ENCODE results near the gene YDJC.

YDJC gene

GRCh38 chr22:21635771-21636510 lies 6.1 kb upstream of the YDJC start:
- Histone ChIP-seq H4K20me1 (ENCODE audit: insufficient read depth, low read length) (peaks cover 3% of the 10 kb centered on the region; the same call in 1 of the 2 replicates), H3K4me2 (ENCODE audit: insufficient read depth, low read length) (no peak overlapping the region), H3K9ac (ENCODE audit: low read depth, low read length) (no peak overlapping the region), H3K4me1 (ENCODE audit: insufficient read depth, low read length) (peaks cover 29% of the 10 kb centered on the region), H3K9me3 (ENCODE audit: insufficient read depth, low read length, severe bottlenecking) (no peaks in the 10 kb centered on the region), H3K27ac (ENCODE audit: low read length) (no peak overlapping the region), H3K27me3 (ENCODE audit: insufficient read depth, low read length, poor library complexity) (no peaks in the 10 kb centered on the region), H3K36me3 (ENCODE audit: insufficient read depth, low read length) (no peaks in the 10 kb centered on the region), H3K79me2 (ENCODE audit: insufficient read depth, low read length) (no peaks in the 10 kb centered on the region), H3K4me3 (ENCODE audit: low read depth in 1 of 2, low read length in 2 of 2) (no peak overlapping the region), H2AFZ (ENCODE audit: low read depth, low read length) (no peak overlapping the region)
- TF ChIP-seq EZH2 (IDR thresholded peaks at IDR 0.05; ENCODE audit: borderline replicate concordance, low read depth, low read length, severe bottlenecking), result no peak
- no peak for TF ChIP-seq CTCF (IDR thresholded peaks at IDR 0.05; ENCODE audit: borderline replicate concordance, extremely low read depth, low read length, poor library complexity, severe bottlenecking)
- ATAC-seq (ENCODE audit: insufficient read depth, low read depth) (no peak), DNase-seq (no peak)

- ATAC-seq (ENCODE audit: insufficient read depth, low read depth), result no peak
- Histone ChIP-seq H3K36me3 (ENCODE audit: insufficient read depth, low read length) (no peaks in the 10 kb centered on the region), H3K27me3 (ENCODE audit: insufficient read depth, low read length, poor library complexity) (no peaks in the 10 kb centered on the region), H3K9ac (ENCODE audit: low read depth, low read length) (no peak overlapping the region), H3K4me2 (ENCODE audit: insufficient read depth, low read length) (no peak overlapping the region), H2AFZ (ENCODE audit: low read depth, low read length) (no peak overlapping the region), H3K4me1 (ENCODE audit: insufficient read depth, low read length) (peaks cover 35% of the 10 kb centered on the region), H3K27ac (ENCODE audit: low read length) (no peak overlapping the region), H3K9me3 (ENCODE audit: insufficient read depth, low read length, severe bottlenecking) (no peaks in the 10 kb centered on the region), H3K79me2 (ENCODE audit: insufficient read depth, low read length) (peaks cover under 1% of the 10 kb centered on the region; the same call in 1 of the 2 replicates), H4K20me1 (ENCODE audit: insufficient read depth, low read length) (peaks cover 3% of the 10 kb centered on the region; the same call in 1 of the 2 replicates), H3K4me3 (ENCODE audit: low read depth in 1 of 2, low read length in 2 of 2) (no peak overlapping the region)
- TF ChIP-seq EZH2 (IDR thresholded peaks at IDR 0.05; ENCODE audit: borderline replicate concordance, low read depth, low read length, severe bottlenecking), result no peak
- TF ChIP-seq CTCF (IDR thresholded peaks at IDR 0.05; ENCODE audit: borderline replicate concordance, extremely low read depth, low read length, poor library complexity, severe bottlenecking), result no peak
- no peak for DNase-seq
Observed at GRCh38 chr22:21634844-21635243, 5.0 kb upstream of the YDJC start.

GRCh38 chr22:21634081-21634480 lies 4.3 kb upstream of the YDJC start:
- ATAC-seq (ENCODE audit: insufficient read depth, low read depth) (no peak), DNase-seq (no peak)
- TF ChIP-seq CTCF (IDR thresholded peaks at IDR 0.05; ENCODE audit: borderline replicate concordance, extremely low read depth, low read length, poor library complexity, severe bottlenecking), result no peak
- Histone ChIP-seq H3K4me3 (ENCODE audit: low read depth in 1 of 2, low read length in 2 of 2) (no peak overlapping the region), H3K27ac (ENCODE audit: low read length) (no peak overlapping the region), H3K4me1 (ENCODE audit: insufficient read depth, low read length) (peaks cover 37% of the 10 kb centered on the region), H3K79me2 (ENCODE audit: insufficient read depth, low read length) (peaks cover 8% of the 10 kb centered on the region), H2AFZ (ENCODE audit: low read depth, low read length) (no peak overlapping the region), H3K4me2 (ENCODE audit: insufficient read depth, low read length) (no peak overlapping the region), H3K36me3 (ENCODE audit: insufficient read depth, low read length) (peaks cover 5% of the 10 kb centered on the region; the same call in 1 of the 2 replicates), H4K20me1 (ENCODE audit: insufficient read depth, low read length) (peaks cover 4% of the 10 kb centered on the region; the same call in 1 of the 2 replicates), H3K9me3 (ENCODE audit: insufficient read depth, low read length, severe bottlenecking) (no peaks in the 10 kb centered on the region), H3K9ac (ENCODE audit: low read depth, low read length) (no peak overlapping the region), H3K27me3 (ENCODE audit: insufficient read depth, low read length, poor library complexity) (no peaks in the 10 kb centered on the region)
